A549 (cell line): Measurements from ENCODE around the gene MRPL23.

ENCODE experiments used
- EHMT2 ChIP-seq: fragments of 200-600 bp; sonication (generic); IDR thresholded peaks from 2 replicates; pipeline ENCODE4 v1.6.1; 2016; ENCODE audit warnings: antibody characterized with exemption, low read depth, mild to moderate bottlenecking, moderate library complexity
- JUNB ChIP-seq: fragments of >200 bp; sonication (Bioruptor Twin); formaldehyde crosslinking; IDR thresholded peaks from 2 replicates; pipeline ENCODE4 v1.6.1; 2016
- MAFK ChIP-seq: fragments of 450-650 bp; IDR thresholded peaks from 2 replicates; pipeline ENCODE4 v1.6.1; 2014; ENCODE audit not compliant: partially characterized antibody
- NR3C1 ChIP-seq: fragments of >200 bp; sonication (Bioruptor Twin); formaldehyde crosslinking; IDR thresholded peaks from 3 replicates; pipeline ENCODE4 v1.6.1; 2017
- RAD21 ChIP-seq, 2 experiments: fragments of >200 bp in 1 of 2; sonication (Bioruptor Twin) in 1 of 2; formaldehyde crosslinking in 1 of 2; IDR thresholded peaks in 1 of 2; conservative IDR thresholded peaks in 1 of 2; 2 replicates in 1 of 2; 3 replicates in 1 of 2; pipeline ENCODE4 v1.6.1; 2012 to 2018; ENCODE audit warnings: inconsistent platforms in 1 of 2
- TF ChIP-seq, protein P1 (sequence below): fragments of >200 bp; sonication (Bioruptor Twin); formaldehyde crosslinking; IDR thresholded peaks from 3 replicates; pipeline ENCODE4 v1.5.1; 2016
- TF ChIP-seq, protein P2 (sequence below): fragments of 250-450 bp; sonication (Bioruptor Pico); IDR thresholded peaks from 2 replicates; pipeline ENCODE4 v1.5.0; 2021; ENCODE audit warnings: mild to moderate bottlenecking, moderate library complexity, borderline replicate concordance
- TF ChIP-seq, protein P3 (sequence below): fragments of 450-650 bp; IDR thresholded peaks from 2 replicates; pipeline ENCODE4 v1.6.1; 2014; ENCODE audit warnings: antibody characterized with exemption

DNA sequence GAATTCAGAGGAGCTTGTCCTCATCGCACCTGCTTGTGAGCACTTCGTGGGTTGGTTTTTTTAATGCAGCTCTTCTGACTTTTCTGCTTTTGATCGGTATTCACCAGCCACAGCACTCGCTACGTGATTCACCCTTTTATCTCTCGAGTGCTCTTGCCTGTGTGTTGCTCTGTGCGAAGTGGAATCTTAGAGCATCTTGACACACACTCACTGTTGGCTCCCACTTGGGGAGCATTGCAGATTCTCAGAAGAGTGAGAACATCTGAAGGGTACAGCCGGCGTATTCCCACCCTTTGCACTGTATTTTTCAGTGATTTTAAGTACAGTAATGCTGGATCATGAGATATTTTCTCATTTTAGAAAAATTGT, 16.7 kb upstream of the MRPL23 start:
- TF ChIP-seq MAFK (no peak), JUNB (no peak), EHMT2 (no peak), RAD21 (conservative IDR thresholded peaks at IDR 0.05 in 1 of 2, IDR thresholded peaks at IDR 0.05 in 1 of 2) (no peak), NR3C1 (no peak)
- TF ChIP-seq, protein P1, sequence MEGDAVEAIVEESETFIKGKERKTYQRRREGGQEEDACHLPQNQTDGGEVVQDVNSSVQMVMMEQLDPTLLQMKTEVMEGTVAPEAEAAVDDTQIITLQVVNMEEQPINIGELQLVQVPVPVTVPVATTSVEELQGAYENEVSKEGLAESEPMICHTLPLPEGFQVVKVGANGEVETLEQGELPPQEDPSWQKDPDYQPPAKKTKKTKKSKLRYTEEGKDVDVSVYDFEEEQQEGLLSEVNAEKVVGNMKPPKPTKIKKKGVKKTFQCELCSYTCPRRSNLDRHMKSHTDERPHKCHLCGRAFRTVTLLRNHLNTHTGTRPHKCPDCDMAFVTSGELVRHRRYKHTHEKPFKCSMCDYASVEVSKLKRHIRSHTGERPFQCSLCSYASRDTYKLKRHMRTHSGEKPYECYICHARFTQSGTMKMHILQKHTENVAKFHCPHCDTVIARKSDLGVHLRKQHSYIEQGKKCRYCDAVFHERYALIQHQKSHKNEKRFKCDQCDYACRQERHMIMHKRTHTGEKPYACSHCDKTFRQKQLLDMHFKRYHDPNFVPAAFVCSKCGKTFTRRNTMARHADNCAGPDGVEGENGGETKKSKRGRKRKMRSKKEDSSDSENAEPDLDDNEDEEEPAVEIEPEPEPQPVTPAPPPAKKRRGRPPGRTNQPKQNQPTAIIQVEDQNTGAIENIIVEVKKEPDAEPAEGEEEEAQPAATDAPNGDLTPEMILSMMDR: no peak
- TF ChIP-seq, protein P2, sequence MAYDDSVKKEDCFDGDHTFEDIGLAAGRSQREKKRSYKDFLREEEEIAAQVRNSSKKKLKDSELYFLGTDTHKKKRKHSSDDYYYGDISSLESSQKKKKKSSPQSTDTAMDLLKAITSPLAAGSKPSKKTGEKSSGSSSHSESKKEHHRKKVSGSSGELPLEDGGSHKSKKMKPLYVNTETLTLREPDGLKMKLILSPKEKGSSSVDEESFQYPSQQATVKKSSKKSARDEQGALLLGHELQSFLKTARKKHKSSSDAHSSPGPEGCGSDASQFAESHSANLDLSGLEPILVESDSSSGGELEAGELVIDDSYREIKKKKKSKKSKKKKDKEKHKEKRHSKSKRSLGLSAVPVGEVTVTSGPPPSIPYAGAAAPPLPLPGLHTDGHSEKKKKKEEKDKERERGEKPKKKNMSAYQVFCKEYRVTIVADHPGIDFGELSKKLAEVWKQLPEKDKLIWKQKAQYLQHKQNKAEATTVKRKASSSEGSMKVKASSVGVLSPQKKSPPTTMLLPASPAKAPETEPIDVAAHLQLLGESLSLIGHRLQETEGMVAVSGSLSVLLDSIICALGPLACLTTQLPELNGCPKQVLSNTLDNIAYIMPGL: no peak
- TF ChIP-seq, protein P3, sequence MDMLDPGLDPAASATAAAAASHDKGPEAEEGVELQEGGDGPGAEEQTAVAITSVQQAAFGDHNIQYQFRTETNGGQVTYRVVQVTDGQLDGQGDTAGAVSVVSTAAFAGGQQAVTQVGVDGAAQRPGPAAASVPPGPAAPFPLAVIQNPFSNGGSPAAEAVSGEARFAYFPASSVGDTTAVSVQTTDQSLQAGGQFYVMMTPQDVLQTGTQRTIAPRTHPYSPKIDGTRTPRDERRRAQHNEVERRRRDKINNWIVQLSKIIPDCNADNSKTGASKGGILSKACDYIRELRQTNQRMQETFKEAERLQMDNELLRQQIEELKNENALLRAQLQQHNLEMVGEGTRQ: no peak
